NCI-H2227 treated with DMSO at 0.1 percent for 48 hours (cell line): ENCODE data around the gene NUDT22.

ENCODE experiments used
- DNase-seq: peaks from one replicate; lab custom pipeline; 2025; lab: John Stamatoyannopoulos, UW

The NUDT22 gene

GRCh38 chr11:64207256-64208085 lies 18.6 kb upstream of the NUDT22 start:
- no peak for DNase-seq

DNA sequence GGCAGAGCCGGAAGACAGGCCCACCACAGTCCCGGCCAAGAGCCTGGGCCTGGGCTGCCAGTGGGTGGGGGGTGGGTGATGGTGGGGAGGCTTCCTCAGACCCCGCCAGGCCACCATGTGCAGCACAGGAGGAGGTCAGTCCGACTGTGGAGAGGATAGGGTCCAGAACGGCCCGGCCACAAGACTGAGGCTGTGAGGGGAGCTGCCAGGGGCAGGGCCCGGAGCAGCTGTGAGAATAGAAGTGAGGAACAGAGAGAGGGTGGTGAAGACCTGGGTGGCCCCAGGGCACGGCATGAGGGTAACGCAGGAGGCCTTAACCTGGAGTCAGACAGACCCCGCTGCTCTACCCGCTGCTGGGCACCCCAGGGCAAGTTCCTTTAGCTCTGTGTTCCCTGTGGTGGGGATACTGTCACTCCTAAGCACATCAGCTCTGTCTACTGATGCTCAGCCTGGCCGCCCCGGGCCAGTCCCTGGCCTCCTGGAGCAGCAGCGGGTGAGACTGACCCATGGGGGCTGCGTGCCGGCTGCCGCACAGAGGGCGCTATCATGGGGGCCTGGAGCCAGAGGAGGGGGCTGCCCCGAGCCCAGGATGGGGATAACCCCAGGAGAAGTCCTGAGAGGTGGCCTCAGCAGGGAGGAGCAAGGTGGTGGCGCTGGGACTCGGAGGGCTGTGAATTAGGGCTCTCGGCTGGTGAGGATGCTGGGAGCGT lies 17.8 kb upstream of the NUDT22 start:
- no peak for DNase-seq

GRCh38 chr11:64208796-64209562 lies 17.1 kb upstream of the NUDT22 start:
- no peak for DNase-seq

- no peak for DNase-seq
Measured at GRCh38 chr11:64209563-64209843, 16.6 kb upstream of the NUDT22 start.

GRCh38 chr11:64210301-64211020 lies 15.6 kb upstream of the NUDT22 start:
- no peak for DNase-seq

DNA sequence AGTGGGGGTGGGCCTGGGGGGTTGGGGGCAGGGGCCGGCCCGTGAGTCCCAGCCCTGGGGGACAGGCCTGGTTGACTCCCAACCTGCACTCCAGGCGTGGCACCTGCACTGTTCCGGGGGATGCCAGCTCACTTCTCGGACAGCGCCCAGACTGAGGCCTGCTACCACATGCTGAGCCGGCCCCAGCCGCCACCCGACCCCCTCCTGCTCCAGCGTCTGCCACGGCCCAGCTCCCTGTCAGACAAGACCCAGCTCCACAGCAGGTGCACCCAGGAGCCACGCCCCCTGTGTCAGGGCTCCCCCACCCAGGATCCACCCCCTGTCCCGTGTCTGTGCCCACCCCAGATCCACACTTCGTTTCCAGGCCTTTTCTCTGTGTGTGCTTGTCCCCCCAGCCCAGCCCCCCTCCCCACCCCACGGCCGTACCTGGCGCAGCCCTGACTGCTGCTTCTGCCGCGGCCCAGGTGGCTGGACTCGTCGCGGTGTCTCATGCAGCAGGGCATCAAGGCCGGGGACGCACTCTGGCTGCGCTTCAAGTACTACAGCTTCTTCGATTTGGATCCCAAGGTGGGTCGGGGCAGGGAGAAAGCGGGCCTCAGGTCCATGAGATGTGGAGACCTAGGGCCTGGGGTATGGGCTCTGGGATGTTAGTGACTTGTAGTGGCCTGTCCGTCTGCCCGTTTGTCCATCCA lies 14.7 kb upstream of the NUDT22 start:
- no peak for DNase-seq

DNA sequence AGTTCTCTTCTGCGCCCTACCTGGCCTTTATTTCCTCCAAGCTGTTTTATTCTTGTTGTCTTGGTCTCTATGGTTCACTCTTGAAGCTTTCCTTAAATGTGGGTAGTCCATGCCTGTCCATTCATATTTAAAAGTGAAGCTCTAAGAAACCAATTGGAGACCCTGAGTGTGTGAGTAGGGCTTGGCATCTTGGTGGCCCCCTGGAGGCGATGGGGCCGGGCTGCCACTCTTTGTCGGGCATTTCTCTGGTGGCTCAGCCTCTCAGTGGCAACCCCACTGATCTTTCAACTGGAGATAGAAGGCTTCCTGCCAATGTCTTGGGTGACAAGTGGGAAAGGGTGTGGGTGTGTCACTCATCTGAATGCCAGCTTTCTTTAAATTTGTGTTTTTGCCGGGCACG lies 9.2 kb upstream of the NUDT22 start:
- DNase-seq = no peak

DNA sequence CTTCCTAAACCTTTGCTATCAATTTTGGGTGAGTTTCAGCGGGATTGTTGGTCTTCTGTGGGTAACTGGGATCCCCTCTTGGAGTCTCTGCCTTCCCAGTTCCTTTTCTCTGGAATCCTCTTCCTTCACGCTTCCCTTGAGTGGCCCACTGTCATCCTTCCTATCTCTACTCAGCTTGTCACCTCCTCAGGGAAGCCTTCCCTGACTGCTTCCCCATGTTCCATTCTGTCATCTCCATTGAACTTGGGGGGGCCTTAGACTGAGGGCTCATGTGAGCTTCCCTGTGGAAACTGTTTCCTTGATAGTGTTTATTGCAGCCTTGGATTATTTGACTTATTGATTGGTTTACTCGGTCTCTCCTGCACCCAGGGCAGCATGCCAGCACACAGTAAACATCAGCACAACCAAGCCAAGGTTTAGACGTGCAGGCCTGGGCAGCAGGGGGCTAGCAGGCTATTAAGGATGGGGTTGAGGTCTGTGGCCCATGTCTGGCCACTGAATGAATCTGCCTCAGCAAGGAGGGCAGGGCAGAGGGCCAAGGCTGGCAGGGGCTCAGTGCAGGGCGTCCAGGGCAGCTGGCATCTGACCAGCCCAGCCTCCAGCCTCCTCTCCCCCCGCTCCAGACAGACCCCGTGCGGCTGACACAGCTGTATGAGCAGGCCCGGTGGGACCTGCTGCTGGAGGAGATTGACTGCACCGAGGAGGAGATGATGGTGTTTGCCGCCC lies 7.3 kb upstream of the NUDT22 start:
- DNase-seq = no peak

- DNase-seq = no peak
Measured at GRCh38 chr11:64219354-64219684, 6.8 kb upstream of the NUDT22 start.

DNA sequence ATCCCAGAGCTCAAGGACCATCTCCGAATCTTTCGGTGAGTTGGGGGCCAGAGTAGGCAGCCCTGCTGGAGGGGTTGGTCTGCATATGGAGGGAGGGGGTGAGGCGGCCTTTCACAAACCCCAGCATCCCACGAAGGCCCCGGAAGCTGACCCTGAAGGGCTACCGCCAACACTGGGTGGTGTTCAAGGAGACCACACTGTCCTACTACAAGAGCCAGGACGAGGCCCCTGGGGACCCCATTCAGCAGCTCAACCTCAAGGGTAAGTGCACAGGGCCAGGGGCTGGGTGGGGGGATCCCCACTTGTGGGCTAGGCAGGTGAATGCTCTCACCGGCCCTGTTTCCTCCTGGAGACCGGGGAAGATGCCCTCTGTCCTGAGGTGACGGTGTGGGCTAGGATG lies 6.3 kb upstream of the NUDT22 start:
- no peak for DNase-seq

DNA sequence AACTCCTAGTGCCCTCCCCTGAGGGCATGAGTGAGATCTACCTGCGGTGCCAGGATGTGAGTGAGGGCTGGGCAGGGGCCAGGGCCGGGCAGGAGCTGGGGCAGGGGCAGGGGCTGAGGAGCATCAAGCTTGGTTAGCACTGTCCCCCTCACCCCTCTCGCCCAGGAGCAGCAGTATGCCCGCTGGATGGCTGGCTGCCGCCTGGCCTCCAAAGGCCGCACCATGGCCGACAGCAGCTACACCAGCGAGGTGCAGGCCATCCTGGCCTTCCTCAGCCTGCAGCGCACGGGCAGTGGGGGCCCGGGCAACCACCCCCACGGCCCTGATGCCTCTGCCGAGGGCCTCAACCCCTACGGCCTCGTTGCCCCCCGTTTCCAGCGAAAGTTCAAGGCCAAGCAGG lies 5.8 kb upstream of the NUDT22 start:
- no peak for DNase-seq

DNA sequence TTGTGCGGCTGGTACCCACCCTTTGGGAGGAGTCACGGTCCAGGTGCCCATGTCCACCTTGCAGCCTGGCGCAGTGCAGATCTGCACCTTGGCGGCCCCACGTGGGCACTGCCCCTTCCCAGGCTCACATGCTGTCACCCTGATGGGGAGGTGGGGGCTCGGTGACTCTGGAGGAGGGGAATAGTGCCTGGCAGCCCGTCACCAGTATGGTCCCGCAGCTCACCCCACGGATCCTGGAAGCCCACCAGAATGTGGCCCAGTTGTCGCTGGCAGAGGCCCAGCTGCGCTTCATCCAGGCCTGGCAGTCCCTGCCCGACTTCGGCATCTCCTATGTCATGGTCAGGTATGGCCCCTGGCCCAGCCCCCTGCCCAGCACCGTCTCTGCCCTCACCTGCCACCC lies 5.3 kb upstream of the NUDT22 start:
- no peak for DNase-seq

- no peak for DNase-seq
Measured at GRCh38 chr11:64222651-64223000, 3.4 kb upstream of the NUDT22 start.

DNA sequence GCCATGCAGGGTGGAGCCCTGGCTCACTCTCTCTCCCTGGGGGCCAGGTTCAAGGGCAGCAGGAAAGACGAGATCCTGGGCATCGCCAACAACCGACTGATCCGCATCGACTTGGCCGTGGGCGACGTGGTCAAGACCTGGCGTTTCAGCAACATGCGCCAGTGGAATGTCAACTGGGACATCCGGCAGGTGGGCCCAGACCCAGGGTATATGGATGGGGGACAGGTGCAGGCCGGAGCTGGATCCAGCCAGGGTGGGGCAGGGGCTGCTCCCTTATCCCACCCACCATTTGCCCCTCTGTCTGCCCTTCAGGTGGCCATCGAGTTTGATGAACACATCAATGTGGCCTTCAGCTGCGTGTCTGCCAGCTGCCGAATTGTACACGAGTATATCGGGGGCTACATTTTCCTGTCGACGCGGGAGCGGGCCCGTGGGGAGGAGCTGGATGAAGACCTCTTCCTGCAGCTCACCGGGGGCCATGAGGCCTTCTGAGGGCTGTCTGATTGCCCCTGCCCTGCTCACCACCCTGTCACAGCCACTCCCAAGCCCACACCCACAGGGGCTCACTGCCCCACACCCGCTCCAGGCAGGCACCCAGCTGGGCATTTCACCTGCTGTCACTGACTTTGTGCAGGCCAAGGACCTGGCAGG lies 2.9 kb upstream of the NUDT22 start:
- DNase-seq = no peak

DNA sequence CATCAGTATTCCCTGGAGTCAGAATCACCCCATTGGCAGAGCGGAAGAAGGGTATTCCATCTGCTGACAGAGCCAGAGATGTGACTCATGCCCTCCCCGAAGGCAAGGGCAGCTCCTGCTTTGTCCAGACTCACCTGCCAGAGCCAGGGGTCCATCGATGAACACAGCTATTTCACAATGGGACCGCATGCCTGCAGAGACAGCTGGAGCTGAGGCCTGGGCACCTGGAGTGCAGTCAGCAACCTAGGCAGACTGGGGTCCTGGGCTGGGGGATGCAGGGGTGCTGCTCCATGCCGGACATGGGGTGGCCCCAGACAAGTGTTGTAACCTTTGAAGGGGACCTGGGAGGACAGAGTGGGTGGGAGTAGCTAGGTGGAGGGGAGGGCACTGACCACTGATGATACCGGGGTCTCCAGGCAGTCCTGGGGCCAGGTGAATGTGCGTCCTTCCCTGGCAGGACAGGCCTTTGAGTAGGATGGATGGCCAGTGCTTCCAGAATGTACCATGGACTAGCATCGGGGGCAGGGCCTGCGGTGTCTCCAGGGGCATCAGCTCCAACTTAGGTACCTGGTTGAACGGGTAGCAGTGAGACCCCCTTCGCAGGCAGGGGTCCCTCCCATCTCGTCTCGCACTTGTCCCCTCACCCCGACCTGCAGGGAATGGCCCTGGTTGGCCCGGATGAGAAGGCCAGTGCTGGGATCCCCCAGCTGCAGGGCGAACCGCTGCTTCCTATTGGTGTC lies 1.8 kb upstream of the NUDT22 start:
- no peak for DNase-seq

GRCh38 chr11:64224891-64225607 lies 1.0 kb upstream of the NUDT22 start:
- no peak for DNase-seq

DNA sequence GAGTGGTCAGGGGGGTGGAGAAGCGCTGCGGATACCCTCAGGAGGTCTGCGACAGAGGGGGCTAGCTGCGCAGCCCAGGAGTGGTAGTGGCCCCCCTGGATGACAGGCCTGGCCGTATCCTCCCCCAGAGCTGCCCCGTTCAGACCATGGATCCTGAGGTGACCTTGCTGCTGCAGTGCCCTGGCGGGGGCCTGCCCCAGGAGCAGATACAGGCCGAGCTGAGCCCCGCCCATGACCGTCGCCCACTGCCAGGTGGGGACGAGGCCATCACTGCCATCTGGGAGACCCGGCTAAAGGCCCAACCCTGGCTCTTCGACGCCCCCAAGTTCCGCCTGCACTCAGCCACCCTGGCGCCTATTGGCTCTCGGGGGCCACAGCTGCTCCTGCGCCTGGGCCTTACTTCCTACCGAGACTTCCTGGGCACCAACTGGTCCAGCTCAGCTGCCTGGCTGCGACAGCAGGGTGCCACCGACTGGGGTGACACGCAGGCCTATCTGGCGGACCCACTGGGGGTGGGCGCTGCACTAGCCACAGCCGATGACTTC lies 505 bp downstream of the NUDT22 start:
- no peak for DNase-seq

DNA sequence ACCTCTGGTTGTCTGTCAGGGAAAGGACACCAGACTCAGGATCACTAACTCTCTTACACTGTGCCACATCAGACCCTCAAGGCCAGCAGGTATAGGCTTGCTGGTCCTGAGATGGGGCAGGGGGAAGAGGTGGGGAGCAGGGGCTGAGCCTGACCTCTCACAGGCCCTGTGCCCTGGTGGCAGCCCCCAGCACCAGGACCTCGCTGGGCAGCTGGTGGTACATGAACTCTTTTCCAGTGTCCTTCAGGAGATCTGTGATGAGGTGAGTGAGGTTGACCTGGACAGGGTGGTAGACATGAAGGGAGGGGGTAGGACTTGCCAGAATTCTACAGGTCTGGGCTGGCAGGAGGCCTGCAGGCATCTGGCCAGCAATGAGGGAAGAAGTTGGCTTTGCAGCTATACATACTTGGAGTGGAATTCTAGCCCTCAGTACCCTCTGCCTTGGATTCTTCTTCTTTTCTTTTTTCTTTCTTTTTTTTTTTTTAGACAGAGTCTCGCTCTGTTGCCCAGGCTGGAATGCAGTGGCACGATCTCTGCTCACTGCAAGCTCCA lies 1.4 kb downstream of the NUDT22 start:
- DNase-seq = no peak
